Endodermal cell (in vitro differentiated cells): Measurements from ENCODE around the gene KIFC3. TPM values are rescaled to one million over a fixed set of nuclear protein-coding genes. Genes with fewer than 3 reads are reported as not detected.

ENCODE experiments used
- DNase-seq: peaks from one replicate; pipeline ENCODE4 v3.0.0-alpha.2; 2017
- H3K27ac ChIP-seq: 2 replicates; pipeline ENCODE4 v1.5.1; 2013; ENCODE audit warnings: mild to moderate bottlenecking, low read depth, low read length, moderate library complexity
- H3K27me3 ChIP-seq: 2 replicates; pipeline ENCODE4 v1.6.1; 2013; ENCODE audit warnings: mild to moderate bottlenecking, low read length, moderate library complexity; ENCODE audit not compliant: insufficient read depth, control insufficient read depth, poor library complexity, severe bottlenecking
- H3K36me3 ChIP-seq: 2 replicates; pipeline ENCODE4 v1.7.0; 2013; ENCODE audit warnings: mild to moderate bottlenecking, low read length, moderate library complexity; ENCODE audit not compliant: control insufficient read depth, insufficient read depth
- H3K4me1 ChIP-seq: one replicate; pipeline ENCODE4 v1.7.0; 2013; ENCODE audit warnings: low read length; ENCODE audit not compliant: control insufficient read depth, insufficient read depth
- H3K4me3 ChIP-seq: 2 replicates; pipeline ENCODE4 v1.5.1; 2013; ENCODE audit warnings: mild to moderate bottlenecking, low read length, moderate library complexity
- H3K9ac ChIP-seq: 2 replicates; pipeline ENCODE4 v1.6.1; 2013; ENCODE audit warnings: mild to moderate bottlenecking, low read length, moderate library complexity; ENCODE audit not compliant: poor library complexity, severe bottlenecking; ENCODE audit errors: extremely low read depth
- H3K9me3 ChIP-seq: 2 replicates; pipeline ENCODE4 v1.6.1; 2013; ENCODE audit warnings: mild to moderate bottlenecking, low read length, moderate library complexity; ENCODE audit not compliant: control insufficient read depth
- H3K27ac Mint-ChIP-seq: 2 replicates; pipeline ENCODE4 v1.8.0; 2020; ENCODE audit warnings: mixed read lengths
- H3K27me3 Mint-ChIP-seq: 2 replicates; pipeline ENCODE4 v1.8.0; 2021; ENCODE audit warnings: mild to moderate bottlenecking, mixed read lengths; ENCODE audit not compliant: insufficient read depth
- H3K36me3 Mint-ChIP-seq: 2 replicates; pipeline ENCODE4 v1.8.0; 2020; ENCODE audit warnings: low read depth, mixed read lengths
- H3K4me1 Mint-ChIP-seq: 2 replicates; pipeline ENCODE4 v1.8.0; 2020; ENCODE audit warnings: mixed read lengths
- H3K4me3 Mint-ChIP-seq: 2 replicates; pipeline ENCODE4 v1.8.0; 2020; ENCODE audit warnings: mild to moderate bottlenecking, moderate library complexity, mixed read lengths
- H3K9me3 Mint-ChIP-seq: 2 replicates; pipeline ENCODE4 v1.8.0; 2020; ENCODE audit warnings: mild to moderate bottlenecking, mixed read lengths
- WGBS, 2 experiments: methylation state at CpG; one replicate each; pipeline versions ENCODE4 v1.1.5 to v1.1.7; 2013; ENCODE audit warnings: missing lambda C conversion rate in 2 of 2, mixed read lengths in 1 of 2; ENCODE audit not compliant: insufficient coverage in 1 of 2, insufficient read length in 1 of 2; 5-methylcytosine and 5-hydroxymethylcytosine counted together
- total RNA-seq, 2 donors: library from RNA; stranded (reverse); fragmentation: NEBNext Ultra II Directional in 1 of 2; extraction: Animal tissue kit (Norgen Biotek cat#: 25700) in 1 of 2; gene quantifications; 2 replicates in 1 of 2; 3 replicates in 1 of 2; pipeline ENCODE4 v1.2.1, GENCODE V29; 2021
- TF ChIP-seq, protein P1 (sequence below): fragments of 200-600 bp; sonication (generic); conservative IDR thresholded peaks from 2 replicates; pipeline ENCODE4 v1.5.0; 2021; ENCODE audit warnings: antibody characterized with exemption, mild to moderate bottlenecking

The KIFC3 gene
- total RNA-seq, 2 donors from 2014 or later, result 39.2 to 39.3 TPM

DNA sequence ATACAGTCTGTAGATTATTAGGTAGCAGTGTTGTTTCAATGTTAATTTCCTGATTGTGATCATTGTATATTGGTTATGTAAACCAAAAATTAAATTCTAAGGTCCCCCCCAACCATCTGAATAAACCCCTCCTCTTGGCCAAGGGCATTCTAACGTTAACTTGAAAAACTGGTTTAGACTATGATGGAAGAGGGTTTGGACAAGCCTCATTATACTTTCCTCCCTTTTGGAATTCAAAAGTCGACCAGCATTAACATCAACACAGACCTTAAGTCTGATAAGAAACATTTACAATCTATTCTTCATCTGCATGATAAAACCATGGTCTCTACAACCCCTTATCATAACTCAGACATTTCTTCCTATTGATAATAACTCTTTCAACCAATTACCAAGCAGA, 20.6 kb upstream of the KIFC3 start:
- no peak overlapping the region for H3K9ac ChIP-seq
- WGBS, 2 experiments, result 84 to 100% methylated on average over 1 of the region's 2 CpGs
- no peak overlapping the region for H3K4me3 ChIP-seq
- no peaks in the 10 kb centered on the region for H3K27me3 Mint-ChIP-seq
- H3K9me3 ChIP-seq, result no peaks in the 10 kb centered on the region
- no peaks in the 10 kb centered on the region for H3K36me3 ChIP-seq
- peaks cover 20% of the 10 kb centered on the region for H3K4me1 Mint-ChIP-seq
- H3K4me3 Mint-ChIP-seq, result no peak overlapping the region
- DNase-seq, result no peak
- H3K27ac Mint-ChIP-seq, result no peak overlapping the region
- H3K27ac ChIP-seq, result no peak overlapping the region
- no peaks in the 10 kb centered on the region for H3K9me3 Mint-ChIP-seq
- no peaks in the 10 kb centered on the region for H3K36me3 Mint-ChIP-seq
- no peaks in the 10 kb centered on the region for H3K27me3 ChIP-seq
- TF ChIP-seq, protein P1, sequence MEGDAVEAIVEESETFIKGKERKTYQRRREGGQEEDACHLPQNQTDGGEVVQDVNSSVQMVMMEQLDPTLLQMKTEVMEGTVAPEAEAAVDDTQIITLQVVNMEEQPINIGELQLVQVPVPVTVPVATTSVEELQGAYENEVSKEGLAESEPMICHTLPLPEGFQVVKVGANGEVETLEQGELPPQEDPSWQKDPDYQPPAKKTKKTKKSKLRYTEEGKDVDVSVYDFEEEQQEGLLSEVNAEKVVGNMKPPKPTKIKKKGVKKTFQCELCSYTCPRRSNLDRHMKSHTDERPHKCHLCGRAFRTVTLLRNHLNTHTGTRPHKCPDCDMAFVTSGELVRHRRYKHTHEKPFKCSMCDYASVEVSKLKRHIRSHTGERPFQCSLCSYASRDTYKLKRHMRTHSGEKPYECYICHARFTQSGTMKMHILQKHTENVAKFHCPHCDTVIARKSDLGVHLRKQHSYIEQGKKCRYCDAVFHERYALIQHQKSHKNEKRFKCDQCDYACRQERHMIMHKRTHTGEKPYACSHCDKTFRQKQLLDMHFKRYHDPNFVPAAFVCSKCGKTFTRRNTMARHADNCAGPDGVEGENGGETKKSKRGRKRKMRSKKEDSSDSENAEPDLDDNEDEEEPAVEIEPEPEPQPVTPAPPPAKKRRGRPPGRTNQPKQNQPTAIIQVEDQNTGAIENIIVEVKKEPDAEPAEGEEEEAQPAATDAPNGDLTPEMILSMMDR, result no peak
- H3K4me1 ChIP-seq, result no peaks in the 10 kb centered on the region

DNA sequence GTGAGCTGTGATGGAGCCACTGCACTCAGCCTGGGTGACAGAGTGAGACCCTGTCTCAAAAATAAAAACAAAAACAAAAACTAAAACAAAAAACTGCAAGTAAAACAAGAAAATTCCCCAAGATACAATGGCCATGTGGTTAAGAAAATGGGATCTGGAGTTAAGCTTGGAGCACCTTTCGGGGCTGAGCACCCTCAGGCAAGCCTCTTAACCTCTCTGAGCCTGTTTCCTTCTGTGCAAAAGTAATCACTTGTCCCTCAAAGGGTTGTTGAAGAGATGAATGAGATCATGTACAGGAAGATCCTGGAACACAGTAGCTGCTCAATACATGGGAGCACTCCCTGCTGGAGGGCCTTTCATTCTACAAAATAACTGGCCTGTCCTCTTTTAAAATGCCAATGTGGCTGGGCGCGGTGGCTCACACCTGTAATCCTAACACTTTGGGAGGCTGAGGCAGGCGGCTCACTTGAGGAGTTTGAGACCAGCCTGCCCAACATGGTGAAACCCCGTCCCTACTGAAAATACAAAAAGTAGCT, 19.8 kb upstream of the KIFC3 start:
- Mint-ChIP-seq H3K9me3 (no peaks in the 10 kb centered on the region), H3K27me3 (no peaks in the 10 kb centered on the region), H3K4me1 (peaks cover 22% of the 10 kb centered on the region), H3K27ac (peak overlapping the region; percentile 19), H3K4me3 (no peak overlapping the region), H3K36me3 (no peaks in the 10 kb centered on the region)
- DNase-seq, result no peak
- H3K27ac ChIP-seq, result no peak overlapping the region
- H3K4me3 ChIP-seq, result no peak overlapping the region
- no peaks in the 10 kb centered on the region for H3K36me3 ChIP-seq
- no peak overlapping the region for H3K9ac ChIP-seq
- TF ChIP-seq, protein P1, result no peak
- WGBS, 2 experiments, result 85 to 88% methylated on average over 5 of the region's 5 CpGs
- no peaks in the 10 kb centered on the region for H3K9me3 ChIP-seq
- no peaks in the 10 kb centered on the region for H3K4me1 ChIP-seq
- no peaks in the 10 kb centered on the region for H3K27me3 ChIP-seq

DNA sequence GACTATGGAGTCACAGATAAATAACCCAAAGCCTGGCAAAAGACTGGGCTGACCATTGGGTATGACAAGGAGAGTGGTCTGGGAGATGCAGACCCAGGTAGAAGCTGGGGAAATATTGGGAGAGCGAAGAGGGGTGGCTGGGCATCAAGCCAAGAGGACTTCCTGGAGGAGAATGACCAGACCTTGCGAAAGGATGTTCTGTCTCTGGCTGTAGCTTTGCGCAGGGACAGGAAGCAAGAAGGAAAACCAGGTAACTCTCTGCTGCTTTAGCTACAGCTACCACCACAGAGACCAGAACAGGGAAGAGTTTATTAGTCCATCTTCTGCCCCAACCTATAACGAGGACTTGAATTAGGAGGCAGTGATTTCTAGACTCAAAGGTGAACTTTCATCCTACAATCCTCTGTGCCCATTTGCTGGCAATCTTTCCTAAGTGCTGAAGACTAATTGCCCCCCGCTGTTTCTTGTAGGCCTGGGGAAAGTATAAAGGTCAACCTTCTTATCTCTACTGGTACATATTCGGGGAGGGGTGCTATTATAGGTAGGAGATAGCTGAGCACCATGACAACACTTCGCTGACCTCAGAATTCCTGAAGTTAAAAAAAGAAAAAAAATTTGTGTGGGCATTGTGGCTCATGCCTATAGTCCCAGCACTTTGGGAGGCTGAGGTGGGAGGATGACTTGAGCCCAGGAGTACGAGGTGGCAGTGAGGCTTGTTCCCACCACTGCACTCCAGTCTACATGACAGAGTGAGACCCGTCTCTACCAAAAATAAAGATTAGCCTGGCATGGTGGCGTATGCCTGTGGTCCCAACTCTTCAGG, 19.1 kb upstream of the KIFC3 start:
- no peaks in the 10 kb centered on the region for H3K27me3 Mint-ChIP-seq
- Histone ChIP-seq H3K9me3 (no peaks in the 10 kb centered on the region), H3K4me1 (peaks cover 2% of the 10 kb centered on the region), H3K27ac (no peak overlapping the region), H3K9ac (no peak overlapping the region), H3K4me3 (no peak overlapping the region), H3K27me3 (no peaks in the 10 kb centered on the region), H3K36me3 (no peaks in the 10 kb centered on the region)
- H3K36me3 Mint-ChIP-seq, result no peaks in the 10 kb centered on the region
- no peak for DNase-seq
- peak overlapping the region; percentile 19 for H3K27ac Mint-ChIP-seq
- peaks cover 27% of the 10 kb centered on the region for H3K4me1 Mint-ChIP-seq
- H3K4me3 Mint-ChIP-seq, result no peak overlapping the region
- TF ChIP-seq, protein P1, result no peak
- 77 to 78% methylated on average over 6 to 10 of the region's 10 CpGs for WGBS, 2 experiments
- no peaks in the 10 kb centered on the region for H3K9me3 Mint-ChIP-seq
